GM12874 (cell line): ENCODE results near the gene ZNF362.

Experiments
- CTCF ChIP-seq: IDR thresholded peaks from 2 replicates; pipeline ENCODE4 v1.5.1; 2011; ENCODE audit warnings: low read depth, mild to moderate bottlenecking, control low read depth, low read length, moderate library complexity; ENCODE audit not compliant: insufficient read depth

Gene ZNF362

GRCh38 chr1:33322870-33323585 lies 66.7 kb downstream of the ZNF362 start:
- no peak for TF ChIP-seq CTCF

- TF ChIP-seq CTCF: no peak
Measured at GRCh38 chr1:33323663-33324477, 67.6 kb downstream of the ZNF362 start.

- no peak for TF ChIP-seq CTCF
Measured at GRCh38 chr1:33324677-33325575, 68.6 kb downstream of the ZNF362 start.

- TF ChIP-seq CTCF: no peak
Measured at GRCh38 chr1:33326785-33327184, 70.5 kb downstream of the ZNF362 start.

DNA sequence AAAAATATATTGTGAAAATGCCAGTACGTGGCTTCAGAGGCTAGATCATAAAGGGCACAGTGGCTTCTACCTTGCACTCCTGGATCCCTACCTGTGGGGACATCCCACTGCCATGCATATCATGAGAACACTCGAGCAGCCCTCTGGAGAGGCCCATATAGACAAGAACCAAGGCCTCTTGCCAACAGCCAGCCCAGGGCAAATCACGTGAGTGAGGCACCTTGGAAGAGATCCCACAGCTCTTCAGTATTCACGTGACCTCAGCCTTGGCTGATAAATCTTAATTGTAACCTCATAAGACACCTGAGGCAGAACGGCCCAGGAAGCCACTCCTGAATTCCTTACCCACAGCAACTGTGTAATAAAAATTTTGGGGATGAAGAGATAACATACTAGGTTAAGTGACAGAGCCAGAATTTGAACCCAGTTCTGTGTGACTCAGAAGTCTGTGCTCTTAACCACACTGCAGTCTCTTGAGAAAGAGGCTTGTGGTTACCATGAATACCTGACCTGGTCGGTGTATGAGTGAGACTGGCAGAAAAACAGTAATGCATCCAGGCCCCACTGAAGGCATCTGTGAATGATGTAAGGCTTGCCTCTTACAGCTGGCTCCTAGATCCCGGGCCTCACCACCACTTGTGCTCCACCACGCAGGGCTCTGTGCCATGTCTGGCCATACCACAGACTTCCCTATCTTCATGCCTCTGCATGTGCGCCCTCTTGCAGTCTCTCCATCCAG lies 71.5 kb downstream of the ZNF362 start:
- TF ChIP-seq CTCF: no peak

GRCh38 chr1:33328817-33329216 lies 72.5 kb downstream of the ZNF362 start:
- TF ChIP-seq CTCF: no peak
